ENCODE results near the gene TMEM126A. TPM values are rescaled to one million over a fixed set of nuclear protein-coding genes. Genes with fewer than 3 reads are reported as not detected.
A peak's percentile ranks its signal among the peaks of the same experiment; 100 is the strongest.

Gene TMEM126A
- total and polyA plus RNA-seq, 2 of the 8 experiments (the other 6 are each of a cell fraction or from before 2014, with no cell fraction given): 33.7 to 58.7 TPM

GRCh38 chr11:85663080-85663752 lies 15.4 kb downstream of the TMEM126A start:
- H3K79me1 ChIP-seq (ENCODE audit: low read depth, low read length): no peaks in the 10 kb centered on the region
- no peak overlapping the region for H2BK20ac ChIP-seq (ENCODE audit: low read length)
- peaks cover 21 to 66% of the 10 kb centered on the region in 2 experiments for H3K79me2 ChIP-seq (ENCODE audit: control insufficient read depth in 1 of 2, insufficient read depth in 2 of 2, low read length in 2 of 2)
- H2AK5ac ChIP-seq (ENCODE audit: low read depth, low read length): no peak overlapping the region
- H3K27me3 ChIP-seq (replicated peaks in 1 of 4; ENCODE audit: control insufficient read depth in 3 of 4, extremely low read depth in 1 of 4, insufficient read depth in 3 of 4, low read length in 3 of 4): no peaks in the 10 kb centered on the region
- H3K4me3 ChIP-seq (ENCODE audit: extremely low read depth in 1 of 4, insufficient read depth in 2 of 4, low read depth in 3 of 4, low read length in 4 of 4): peak overlapping the region; percentile 81 to 98 (median 92)
- H3K9ac ChIP-seq (replicated peaks in 1 of 4; ENCODE audit: extremely low read depth in 1 of 4, low read depth in 3 of 4, low read length in 3 of 4): peak overlapping the region; percentile 95 to 97 (median 96)
- DNase-seq (ENCODE audit: low read depth in 1 of 2, low spot score in 2 of 2) (no peak), FAIRE-seq (no peak)
- no peaks in the 10 kb centered on the region for H3K9me3 ChIP-seq (ENCODE audit: insufficient read depth in 2 of 2, low read depth in 1 of 2, low read length in 1 of 2)
- H2BK12ac ChIP-seq (ENCODE audit: low read depth, low read length): no peak overlapping the region
- H4K91ac ChIP-seq (replicated peaks; ENCODE audit: insufficient read length, low read length): no peak overlapping the region
- H2BK15ac ChIP-seq (ENCODE audit: low read length): no peak overlapping the region
- no peak overlapping the region for H2BK120ac ChIP-seq (replicated peaks; ENCODE audit: low read depth, low read length)
- H3K4me2 ChIP-seq (ENCODE audit: insufficient read depth in 1 of 2, low read depth in 2 of 2, low read length in 2 of 2): peak overlapping the region; percentile 74 to 97
- no peak overlapping the region for H3K56ac ChIP-seq (replicated peaks; ENCODE audit: insufficient read length, low read depth, low read length)
- no peak overlapping the region; the same call in 1 of the 2 replicates for H2BK5ac ChIP-seq (ENCODE audit: low read depth, low read length)
- H3K14ac ChIP-seq (ENCODE audit: insufficient read length): no peak overlapping the region
- H3K23me2 ChIP-seq (ENCODE audit: low read depth, low read length): peaks cover 3% of the 10 kb centered on the region; the same call in 1 of the 2 replicates
- 11% methylated on average over 10 of the region's 10 CpGs; no CpG with 5 or more reads in 1 of the 2 experiments for WGBS, 2 experiments (ENCODE audit: extremely low coverage in 1 of 2, insufficient coverage in 1 of 2, insufficient read length in 1 of 2, insufficient replicate concordance in 2 of 2, low coverage in 1 of 2, low lambda C conversion rate in 2 of 2, missing lambda C conversion rate in 1 of 2)
- no peak overlapping the region for H4K8ac ChIP-seq (ENCODE audit: extremely low read depth, insufficient read depth, low read length)
- no peak overlapping the region for H4K5ac ChIP-seq (ENCODE audit: insufficient read length, low read depth, low read length)
- H3K23ac ChIP-seq (ENCODE audit: insufficient read length): no peak overlapping the region
- no peak overlapping the region for H3K27ac ChIP-seq (ENCODE audit: low read depth, low read length)
- H4K20me1 ChIP-seq (replicated peaks in 1 of 2; ENCODE audit: control insufficient read depth in 1 of 2, insufficient read depth in 2 of 2, low read length in 2 of 2): peaks cover 15 to 20% of the 10 kb centered on the region in 2 experiments
- no peak overlapping the region for H3K18ac ChIP-seq (ENCODE audit: extremely low read depth, low read length)
- H3K36me3 ChIP-seq (ENCODE audit: control insufficient read depth in 2 of 4, insufficient read depth in 4 of 4, low read length in 3 of 4): peaks cover 0 to 44% (median 11%) of the 10 kb centered on the region in 4 experiments; a peak in 4 of 8 replicates
- POLR2A ChIA-PET (ENCODE audit: partially characterized antibody): interaction anchor here (1.2 to 9.9 kb wide), 5 partner anchors 10 to 192 kb away, joined by 3 to 105 read pairs (median 10); partner anchors contain the start of genes CCDC83, DLG2, TMEM126A and TMEM126B
- 0 out of 4 replicates have a peak, but pooled peaks of 1 of the 2 experiments have one; percentile 59 for TF ChIP-seq SIN3A (conservative IDR thresholded peaks at IDR 0.05 in 1 of 2, IDR thresholded peaks at IDR 0.05 in 1 of 2; ENCODE audit: low read depth in 1 of 2, low read length in 2 of 2)
- TF ChIP-seq SP1 (IDR thresholded peaks at IDR 0.05; ENCODE audit: low read depth, low read length): no peak
- TF ChIP-seq TAF7 (optimal IDR thresholded peaks at IDR 0.05; ENCODE audit: borderline replicate concordance, low read depth, low read length): no peak
- TF ChIP-seq CBX5 (IDR thresholded peaks at IDR 0.05; ENCODE audit: low read depth, low read length): no peak
- TF ChIP-seq KDM4A (IDR thresholded peaks at IDR 0.05; ENCODE audit: low read depth, low read length, severe bottlenecking): no peak
- no peak for TF ChIP-seq SUZ12 (IDR thresholded peaks at IDR 0.05; ENCODE audit: low read length)
- no peak overlapping the region for H2AFZ ChIP-seq (ENCODE audit: low read length)
- H3K4me1 ChIP-seq (replicated peaks in 1 of 4; ENCODE audit: control insufficient read depth in 3 of 4, insufficient read depth in 4 of 4, low read length in 3 of 4): peaks cover 0 to 3% (median 0%) of the 10 kb centered on the region in 4 experiments; a peak in 3 of 7 replicates
- CTCF ChIA-PET (ENCODE audit: partially characterized antibody): interaction anchor here (0.9 to 3.2 kb wide), 6 partner anchors 9 to 192 kb away, joined by 3 to 6 read pairs (median 4); partner anchors contain the start of gene CCDC83
- no peak overlapping the region for H3K4ac ChIP-seq (replicated peaks; ENCODE audit: insufficient read length, low read depth, low read length)
